Neural progenitor cell (in vitro differentiated cells): ENCODE measurements around the gene PITPNC1.

Experiments used
- CTCF ChIP-seq: fragments of 200-600 bp; sonication (generic); IDR thresholded peaks from 2 replicates; pipeline ENCODE4 v1.5.1; 2017; ENCODE audit warnings: antibody characterized with exemption, mild to moderate bottlenecking
- EZH2 ChIP-seq: fragments of 200-600 bp; sonication (generic); IDR thresholded peaks from 2 replicates; pipeline ENCODE4 v1.6.1; 2017; ENCODE audit warnings: antibody characterized with exemption, mild to moderate bottlenecking, moderate library complexity
- EZH2phosphoT487 ChIP-seq: fragments of 200-600 bp; sonication (generic); IDR thresholded peaks from 2 replicates; pipeline ENCODE4 v1.6.1; 2017; ENCODE audit warnings: antibody characterized with exemption

GRCh38 chr17:67610061-67610460 lies 233.0 kb downstream of the PITPNC1 start:
- TF ChIP-seq CTCF: no peak
- no peak for TF ChIP-seq EZH2
- TF ChIP-seq EZH2phosphoT487: no peak
